HepG2 (cell line): Measurements from ENCODE around the gene TTLL7. TPM values are rescaled to one million over a fixed set of nuclear protein-coding genes. Genes with fewer than 3 reads are reported as not detected.

Source experiments
- AHR ChIP-seq: IDR thresholded peaks from 2 replicates; pipeline ENCODE4 v1.6.1; 2018; ENCODE audit warnings: missing genetic modification reagents, missing compliant biosample characterization
- GABPB1 ChIP-seq: IDR thresholded peaks from 2 replicates; pipeline ENCODE4 v1.6.1; 2016; ENCODE audit warnings: mild to moderate bottlenecking, missing genetic modification reagents, moderate library complexity, missing compliant biosample characterization
- HDAC2 ChIP-seq: sonication (generic); formaldehyde crosslinking; IDR thresholded peaks from 2 replicates; pipeline ENCODE4 v1.4.0; 2020; ENCODE audit warnings: missing genetic modification reagents
- HNRNPK ChIP-seq: fragments of 200-400 bp; formaldehyde crosslinking; IDR thresholded peaks from 2 replicates; pipeline ENCODE4 v1.6.1; 2018; ENCODE audit warnings: low read length, low read depth, moderate library complexity, mild to moderate bottlenecking; ENCODE audit not compliant: poor library complexity, severe bottlenecking
- PPARG ChIP-seq: conservative IDR thresholded peaks from 2 replicates; pipeline ENCODE4 v1.6.1; 2016; ENCODE audit warnings: missing biosample characterization, missing genetic modification reagents
- RBM39 ChIP-seq: fragments of 200-400 bp; formaldehyde crosslinking; IDR thresholded peaks from one replicate; pipeline ENCODE4 v1.6.1; 2018; ENCODE audit warnings: antibody characterized with exemption, mild to moderate bottlenecking, low read depth, low read length; ENCODE audit not compliant: poor library complexity, severe bottlenecking
- SNAI1 ChIP-seq: sonication (generic); formaldehyde crosslinking; IDR thresholded peaks from 2 replicates; pipeline ENCODE4 v1.5.0; 2020; ENCODE audit warnings: mild to moderate bottlenecking, missing genetic modification reagents, borderline replicate concordance
- TFDP1 ChIP-seq: IDR thresholded peaks from 2 replicates; pipeline ENCODE4 v1.6.1; 2016; ENCODE audit warnings: missing compliant biosample characterization, missing genetic modification reagents, borderline replicate concordance
- U2AF2 ChIP-seq: fragments of 200-400 bp; formaldehyde crosslinking; IDR thresholded peaks from 2 replicates; pipeline ENCODE4 v1.6.1; 2017; ENCODE audit warnings: low read depth, mild to moderate bottlenecking, low read length
- YEATS4 ChIP-seq: sonication (generic); formaldehyde crosslinking; IDR thresholded peaks from 2 replicates; pipeline ENCODE4 v1.4.0; 2020; ENCODE audit warnings: missing genetic modification reagents, borderline replicate concordance
- ZBED4 ChIP-seq: sonication (generic); formaldehyde crosslinking; IDR thresholded peaks from 2 replicates; pipeline ENCODE4 v1.4.0; 2020; ENCODE audit warnings: missing genetic modification reagents, borderline replicate concordance
- ZKSCAN8 ChIP-seq: IDR thresholded peaks from 2 replicates; pipeline ENCODE4 v1.6.1; 2016; ENCODE audit warnings: borderline replicate concordance, missing genetic modification reagents, missing compliant biosample characterization
- ZNF205 ChIP-seq: IDR thresholded peaks from 2 replicates; pipeline ENCODE4 v1.6.1; 2018; ENCODE audit warnings: missing biosample characterization, missing genetic modification reagents
- ZNF350 ChIP-seq: sonication (generic); formaldehyde crosslinking; IDR thresholded peaks from 2 replicates; pipeline ENCODE4 v1.4.0; 2020; ENCODE audit warnings: mild to moderate bottlenecking, low read depth, missing genetic modification reagents, borderline replicate concordance
- ZNF546 ChIP-seq: sonication (generic); formaldehyde crosslinking; conservative IDR thresholded peaks from 2 replicates; pipeline ENCODE4 v1.8.1; 2023; ENCODE audit warnings: mild to moderate bottlenecking, missing genetic modification reagents
- ZNF687 ChIP-seq: sonication (generic); formaldehyde crosslinking; IDR thresholded peaks from 2 replicates; pipeline ENCODE4 v1.5.1; 2020; ENCODE audit warnings: mild to moderate bottlenecking, missing genetic modification reagents, moderate library complexity
- ZNF740 ChIP-seq: sonication (generic); formaldehyde crosslinking; IDR thresholded peaks from 2 replicates; pipeline ENCODE4 v1.4.0; 2020; ENCODE audit warnings: missing genetic modification reagents
- ZNF777 ChIP-seq: sonication (generic); formaldehyde crosslinking; IDR thresholded peaks from 2 replicates; pipeline ENCODE4 v1.4.0; 2020; ENCODE audit warnings: missing genetic modification reagents
- ZNF891 ChIP-seq: sonication (generic); formaldehyde crosslinking; IDR thresholded peaks from 2 replicates; pipeline ENCODE4 v1.5.0; 2020; ENCODE audit warnings: mild to moderate bottlenecking, missing genetic modification reagents
- polyA plus RNA-seq, 8 experiments: library from polyadenylated mRNA; depleted of rRNA in 3 of 8; stranded (reverse) in 7 of 8; unstranded in 1 of 8; fragments of >200 nt; fragmentation: Illumina TruSeq in 4 of 8; extraction: Trizol in 4 of 8; gene quantifications; 2 replicates each; pipeline versions ENCODE4 v1.2.1 to v1.2.3, GENCODE V29; 2011 to 2016; ENCODE audit warnings: low read depth in 4 of 8, missing spikeins in 1 of 8, mixed read lengths in 1 of 8; ENCODE audit not compliant: insufficient read depth in 1 of 8
- total RNA-seq, 5 experiments: library from RNA; depleted of rRNA; stranded (reverse); fragments of >200 nt; fragmentation: Illumina TruSeq; extraction: Trizol; gene quantifications; 2 replicates each; pipeline ENCODE4 v1.2.3, GENCODE V29; 2016; ENCODE audit warnings: low read depth in 1 of 5

TTLL7 gene
- total and polyA plus RNA-seq, 2 of the 13 experiments (the other 11 are each of a cell fraction or from before 2014, with no cell fraction given): 0.07 to 0.22 TPM

GRCh38 chr1:83998498-83999315 is at the start of gene TTLL7 (continued):
- TF ChIP-seq ZNF687: peak; percentile 71
- TF ChIP-seq RBM39: peak; percentile 56
- TF ChIP-seq HDAC2 (CRISPR knock-in tag): no peak
- no peak for TF ChIP-seq U2AF2
- 0 out of 2 replicates have a peak, but pooled peaks have one; percentile 37 for TF ChIP-seq ZNF546 (CRISPR knock-in tag)
- no peak for TF ChIP-seq SNAI1 (CRISPR knock-in tag)
- no peak for TF ChIP-seq AHR (CRISPR knock-in tag)
- TF ChIP-seq YEATS4 (CRISPR knock-in tag): 0 out of 2 replicates have a peak, but pooled peaks have one; percentile 45
- TF ChIP-seq HNRNPK: peak; percentile 75
- TF ChIP-seq PPARG (CRISPR knock-in tag): no peak
- TF ChIP-seq ZKSCAN8 (CRISPR knock-in tag): no peak
- TF ChIP-seq ZNF740 (CRISPR knock-in tag): peak; percentile 27; the same call in 1 of the 2 replicates
- TF ChIP-seq ZNF350 (CRISPR knock-in tag): 0 out of 2 replicates have a peak, but pooled peaks have one; percentile 23
- TF ChIP-seq ZNF891 (CRISPR knock-in tag): no peak
- TF ChIP-seq TFDP1 (CRISPR knock-in tag): peak; percentile 30; the same call in 1 of the 2 replicates
- no peak for TF ChIP-seq ZBED4 (CRISPR knock-in tag)
- TF ChIP-seq ZNF777: peak; percentile 96
- TF ChIP-seq GABPB1: peak; percentile 65; the same call in 1 of the 2 replicates
- no peak for TF ChIP-seq ZNF205 (CRISPR knock-in tag)
